Cardiac fibroblast (primary cell): ENCODE measurements around the gene DGLUCY.
A peak's percentile ranks its signal among the peaks of the same experiment; 100 is the strongest.

Source experiments
- DNase-seq, 2 donors: peaks; one replicate each; pipeline versions ENCODE4 v3.0.0 to v3.0.0-alpha.2; 2010; ENCODE audit warnings: low read depth in 2 of 2
- H3K4me3 ChIP-seq, 2 donors: replicated peaks in 1 of 2; 1 replicate in 1 of 2; 2 replicates in 1 of 2; pipeline ENCODE4 v1.5.1; 2011; ENCODE audit warnings: low read depth in 2 of 2, low read length in 2 of 2, mild to moderate bottlenecking in 2 of 2, moderate library complexity in 1 of 2
- TF ChIP-seq, protein P1 (sequence below): IDR thresholded peaks from one replicate; pipeline ENCODE4 v1.5.1; 2011; ENCODE audit warnings: low read depth, mild to moderate bottlenecking, low read length, inconsistent platforms

The DGLUCY gene

GRCh38 chr14:91231446-91231845, 117.6 kb downstream of the DGLUCY start:
- DNase-seq: peak in 1 of 2 donors; percentile 22
- TF ChIP-seq, protein P1, sequence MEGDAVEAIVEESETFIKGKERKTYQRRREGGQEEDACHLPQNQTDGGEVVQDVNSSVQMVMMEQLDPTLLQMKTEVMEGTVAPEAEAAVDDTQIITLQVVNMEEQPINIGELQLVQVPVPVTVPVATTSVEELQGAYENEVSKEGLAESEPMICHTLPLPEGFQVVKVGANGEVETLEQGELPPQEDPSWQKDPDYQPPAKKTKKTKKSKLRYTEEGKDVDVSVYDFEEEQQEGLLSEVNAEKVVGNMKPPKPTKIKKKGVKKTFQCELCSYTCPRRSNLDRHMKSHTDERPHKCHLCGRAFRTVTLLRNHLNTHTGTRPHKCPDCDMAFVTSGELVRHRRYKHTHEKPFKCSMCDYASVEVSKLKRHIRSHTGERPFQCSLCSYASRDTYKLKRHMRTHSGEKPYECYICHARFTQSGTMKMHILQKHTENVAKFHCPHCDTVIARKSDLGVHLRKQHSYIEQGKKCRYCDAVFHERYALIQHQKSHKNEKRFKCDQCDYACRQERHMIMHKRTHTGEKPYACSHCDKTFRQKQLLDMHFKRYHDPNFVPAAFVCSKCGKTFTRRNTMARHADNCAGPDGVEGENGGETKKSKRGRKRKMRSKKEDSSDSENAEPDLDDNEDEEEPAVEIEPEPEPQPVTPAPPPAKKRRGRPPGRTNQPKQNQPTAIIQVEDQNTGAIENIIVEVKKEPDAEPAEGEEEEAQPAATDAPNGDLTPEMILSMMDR: no peak
- no peak overlapping the region for H3K4me3 ChIP-seq

GRCh38 chr14:91232052-91232451, 118.2 kb downstream of the DGLUCY start:
- DNase-seq: no peak
- no peak overlapping the region for H3K4me3 ChIP-seq
- TF ChIP-seq, protein P1: no peak

GRCh38 chr14:91232603-91233002, 118.7 kb downstream of the DGLUCY start:
- no peak overlapping the region for H3K4me3 ChIP-seq
- TF ChIP-seq, protein P1: no peak
- no peak for DNase-seq

DNA sequence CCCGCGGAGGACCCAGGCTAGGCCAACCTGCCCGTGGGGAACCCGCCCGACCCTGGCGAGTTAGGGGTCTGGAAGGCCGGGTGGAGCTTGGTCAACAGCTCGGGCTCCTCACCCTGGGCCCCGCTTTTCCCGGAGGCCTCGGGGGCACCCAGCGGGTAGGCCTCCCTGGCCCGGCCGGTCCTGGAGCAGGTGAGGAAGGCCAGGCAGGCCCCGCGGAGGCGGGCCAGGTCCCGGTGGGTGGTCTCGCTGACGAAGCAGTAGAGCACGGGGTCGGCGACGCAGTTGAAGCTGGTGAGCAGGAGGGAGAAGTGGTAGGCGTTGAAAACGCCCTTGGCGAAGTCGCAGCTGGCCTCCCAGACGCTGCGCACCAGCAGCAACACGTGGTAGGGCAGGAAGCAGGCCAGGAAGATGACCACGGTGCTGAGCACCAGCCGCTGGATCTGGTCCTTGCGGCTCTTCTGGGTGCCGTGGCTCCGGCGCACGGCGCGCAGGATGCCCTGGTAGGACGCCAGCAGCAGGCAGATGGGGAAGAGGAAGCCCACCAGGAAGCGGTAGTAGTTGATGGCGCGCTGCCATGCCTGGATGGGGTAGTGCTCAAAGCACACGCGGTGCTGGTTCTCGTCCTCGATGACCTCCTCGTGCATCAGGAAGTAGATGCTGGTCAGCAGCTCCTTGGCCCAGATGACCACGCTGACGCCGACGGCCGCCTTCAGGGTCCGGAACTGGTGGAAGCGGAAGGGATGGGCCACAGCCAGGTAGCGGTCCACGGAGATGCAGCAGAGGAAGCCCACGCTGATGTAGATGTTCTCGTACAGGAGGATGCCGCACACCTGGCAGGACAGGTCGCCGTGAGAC, 120.3 kb downstream of the DGLUCY start:
- H3K4me3 ChIP-seq: no peak overlapping the region
- no peak for DNase-seq
- TF ChIP-seq, protein P1: no peak

- no peak overlapping the region for H3K4me3 ChIP-seq
- no peak for DNase-seq
- TF ChIP-seq, protein P1: no peak
Observed at GRCh38 chr14:91234791-91235114, 120.9 kb downstream of the DGLUCY start.

- TF ChIP-seq, protein P1: no peak
- no peak for DNase-seq
Observed at GRCh38 chr14:91235841-91236240, 122.0 kb downstream of the DGLUCY start.

More at GRCh38 chr14:91235841-91236240, 122.0 kb downstream of the DGLUCY start:
- H3K4me3 ChIP-seq: no peak overlapping the region
